ENCODE data around the gene EDIL3. TPM values are rescaled to one million over a fixed set of nuclear protein-coding genes. Genes with fewer than 3 reads are reported as not detected.
A peak's percentile ranks its signal among the peaks of the same experiment; 100 is the strongest.

EDIL3 gene
- total RNA-seq, 1 experiment from 2014 or later, result not detected

DNA sequence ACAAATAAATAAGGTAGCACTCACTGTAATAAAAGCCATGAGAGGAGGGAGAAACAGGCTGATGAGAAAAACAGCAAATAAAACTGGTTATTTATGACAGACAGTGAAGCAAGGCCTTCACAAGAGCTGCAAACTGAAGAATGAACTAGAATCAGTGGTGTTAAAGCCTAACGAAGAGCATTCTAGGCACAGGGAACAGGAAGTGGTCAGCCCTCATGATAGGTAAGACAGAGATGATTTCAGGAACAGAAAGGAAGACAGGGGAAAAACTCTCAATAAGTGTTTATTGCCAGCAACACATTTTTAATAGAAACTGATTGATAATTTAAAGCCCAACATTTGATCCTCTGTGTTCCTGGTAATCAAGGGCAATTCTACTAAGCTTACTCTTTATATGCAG is 124.5 kb downstream of the EDIL3 start:
- BruUV-seq (replicated peaks), result no TSS peak
- ChIA-PET CTCF (no interaction called here), POLR2A (no interaction called here)
- intact Hi-C loops (cut with micrococcal nuclease), result no loop called here
- TF ChIP-seq, protein P1, sequence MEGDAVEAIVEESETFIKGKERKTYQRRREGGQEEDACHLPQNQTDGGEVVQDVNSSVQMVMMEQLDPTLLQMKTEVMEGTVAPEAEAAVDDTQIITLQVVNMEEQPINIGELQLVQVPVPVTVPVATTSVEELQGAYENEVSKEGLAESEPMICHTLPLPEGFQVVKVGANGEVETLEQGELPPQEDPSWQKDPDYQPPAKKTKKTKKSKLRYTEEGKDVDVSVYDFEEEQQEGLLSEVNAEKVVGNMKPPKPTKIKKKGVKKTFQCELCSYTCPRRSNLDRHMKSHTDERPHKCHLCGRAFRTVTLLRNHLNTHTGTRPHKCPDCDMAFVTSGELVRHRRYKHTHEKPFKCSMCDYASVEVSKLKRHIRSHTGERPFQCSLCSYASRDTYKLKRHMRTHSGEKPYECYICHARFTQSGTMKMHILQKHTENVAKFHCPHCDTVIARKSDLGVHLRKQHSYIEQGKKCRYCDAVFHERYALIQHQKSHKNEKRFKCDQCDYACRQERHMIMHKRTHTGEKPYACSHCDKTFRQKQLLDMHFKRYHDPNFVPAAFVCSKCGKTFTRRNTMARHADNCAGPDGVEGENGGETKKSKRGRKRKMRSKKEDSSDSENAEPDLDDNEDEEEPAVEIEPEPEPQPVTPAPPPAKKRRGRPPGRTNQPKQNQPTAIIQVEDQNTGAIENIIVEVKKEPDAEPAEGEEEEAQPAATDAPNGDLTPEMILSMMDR (IDR thresholded peaks at IDR 0.05; ENCODE audit: unreplicated experiment), result no peak
- Mint-ChIP-seq H3K4me1 (ENCODE audit: insufficient read depth, unreplicated experiment) (no peaks in the 10 kb centered on the region), H3K36me3 (ENCODE audit: insufficient read depth, unreplicated experiment) (no peaks in the 10 kb centered on the region), H3K27me3 (ENCODE audit: insufficient read depth, unreplicated experiment) (peaks cover 86% of the 10 kb centered on the region), H3K9me3 (ENCODE audit: unreplicated experiment) (no peaks in the 10 kb centered on the region), H3K27ac (ENCODE audit: low read depth, unreplicated experiment) (no peak overlapping the region), H3K4me3 (ENCODE audit: unreplicated experiment) (no peak overlapping the region)
- DNase-seq (ENCODE audit: unreplicated experiment), result no peak

DNA sequence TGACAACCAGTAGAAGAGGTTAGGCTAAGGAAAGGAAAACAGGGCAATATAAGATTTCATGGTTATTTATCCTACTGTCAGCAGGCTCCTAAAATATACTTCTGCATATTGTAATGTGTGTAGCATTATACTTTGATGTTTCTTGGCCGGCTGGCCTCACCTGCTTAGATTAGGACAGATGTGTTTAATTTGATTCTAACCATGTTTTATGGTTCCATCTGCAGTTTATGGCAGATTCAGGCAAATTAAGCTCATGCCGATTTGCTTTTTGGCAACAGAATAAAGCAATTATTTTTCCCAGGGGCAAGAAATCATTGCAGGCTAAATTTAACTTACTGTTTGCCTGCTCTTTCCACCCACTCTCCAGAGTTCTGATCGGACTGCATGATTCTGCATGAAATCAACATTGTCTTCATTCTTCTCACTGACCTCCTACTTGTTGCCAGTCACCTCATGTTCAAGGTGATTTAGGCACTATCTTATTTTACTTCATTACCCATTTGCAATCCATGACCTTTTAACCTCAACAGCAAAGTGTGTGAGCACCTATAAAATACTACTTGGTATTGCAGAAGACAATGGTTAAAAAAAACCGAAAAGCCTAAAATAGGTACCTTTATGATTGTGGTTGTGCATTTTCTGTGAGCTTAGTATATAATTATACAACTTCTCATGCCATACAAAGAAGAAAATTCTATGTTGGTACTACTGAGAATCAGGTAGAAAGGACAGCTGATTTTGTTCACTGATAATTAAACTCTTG is 125.2 kb downstream of the EDIL3 start:
- H3K9me3 Mint-ChIP-seq (ENCODE audit: unreplicated experiment), result no peaks in the 10 kb centered on the region
- DNase-seq (ENCODE audit: unreplicated experiment), result no peak
- TF ChIP-seq, protein P1 (IDR thresholded peaks at IDR 0.05; ENCODE audit: unreplicated experiment), result no peak
- H3K4me1 Mint-ChIP-seq (ENCODE audit: insufficient read depth, unreplicated experiment), result no peaks in the 10 kb centered on the region
- no peak overlapping the region for H3K27ac Mint-ChIP-seq (ENCODE audit: low read depth, unreplicated experiment)
- no TSS peak for BruUV-seq (replicated peaks)
- ChIA-PET POLR2A (no interaction called here), CTCF (no interaction called here)
- H3K36me3 Mint-ChIP-seq (ENCODE audit: insufficient read depth, unreplicated experiment), result no peaks in the 10 kb centered on the region
- H3K4me3 Mint-ChIP-seq (ENCODE audit: unreplicated experiment), result no peak overlapping the region
- H3K27me3 Mint-ChIP-seq (ENCODE audit: insufficient read depth, unreplicated experiment), result peaks cover 91% of the 10 kb centered on the region
- intact Hi-C loops (cut with micrococcal nuclease), result no loop called here

DNA sequence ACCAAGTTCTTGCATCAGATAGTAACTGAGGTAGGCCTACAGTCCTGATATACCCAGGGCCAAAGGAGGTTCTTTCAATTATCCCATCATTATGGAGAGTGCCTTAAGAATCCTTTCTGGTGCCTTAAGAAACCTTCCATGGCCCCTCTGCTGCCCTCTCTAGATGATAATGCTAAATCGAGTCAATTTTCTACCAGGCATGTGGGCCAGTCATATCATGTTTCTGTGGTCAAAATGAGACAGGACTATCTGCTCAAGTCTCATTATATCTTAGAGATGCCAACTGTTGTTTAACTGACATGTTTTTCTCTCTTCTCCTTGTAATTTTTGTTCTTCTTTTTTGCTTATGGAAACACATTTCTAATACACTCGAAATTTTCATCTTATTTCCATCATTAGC is 127.6 kb downstream of the EDIL3 start:
- TF ChIP-seq, protein P1 (IDR thresholded peaks at IDR 0.05; ENCODE audit: unreplicated experiment), result no peak
- CTCF ChIA-PET, result interaction anchor here (0.6 kb wide), 1 partner anchor 538 kb away, joined by 3 read pairs; no protein-coding TSS in a partner anchor
- no peak for DNase-seq (ENCODE audit: unreplicated experiment)

DNA sequence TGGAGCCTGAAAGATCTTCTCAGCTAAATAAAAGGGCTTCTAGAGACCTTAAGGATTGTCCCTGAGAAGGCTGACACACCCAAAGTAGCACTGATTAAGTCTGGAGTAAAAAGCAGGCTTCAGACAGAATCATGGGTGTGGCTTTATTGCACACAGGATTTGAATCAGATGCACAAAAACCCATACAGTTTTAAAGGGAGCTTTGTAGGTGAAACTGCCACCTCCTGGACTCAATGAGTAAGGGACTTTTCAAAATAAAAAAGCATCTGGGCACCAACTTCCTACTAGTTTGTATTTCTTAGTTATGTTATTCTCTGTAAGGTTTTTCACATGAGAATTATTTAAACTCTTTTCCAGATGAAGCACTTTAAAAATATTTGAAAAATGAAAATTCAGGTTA is 129.4 kb downstream of the EDIL3 start:
- intact Hi-C loops (cut with micrococcal nuclease), result loop anchor here (1.0 kb wide), 3 partner anchors 166 to 537 kb away; no protein-coding TSS in a partner anchor
- TF ChIP-seq, protein P1 (IDR thresholded peaks at IDR 0.05; ENCODE audit: unreplicated experiment), result peak; percentile 20
- H3K27me3 Mint-ChIP-seq (ENCODE audit: insufficient read depth, unreplicated experiment), result peaks cover 62% of the 10 kb centered on the region
- DNase-seq (ENCODE audit: unreplicated experiment), result peak; percentile 33
- H3K9me3 Mint-ChIP-seq (ENCODE audit: unreplicated experiment), result no peaks in the 10 kb centered on the region
- no peak overlapping the region for H3K4me3 Mint-ChIP-seq (ENCODE audit: unreplicated experiment)
- no peaks in the 10 kb centered on the region for H3K36me3 Mint-ChIP-seq (ENCODE audit: insufficient read depth, unreplicated experiment)
- H3K27ac Mint-ChIP-seq (ENCODE audit: low read depth, unreplicated experiment), result no peak overlapping the region
- BruUV-seq (replicated peaks), result no TSS peak
- no peaks in the 10 kb centered on the region for H3K4me1 Mint-ChIP-seq (ENCODE audit: insufficient read depth, unreplicated experiment)
- CTCF ChIA-PET, result interaction anchor here (0.5 to 1.5 kb wide), 11 partner anchors 9 to 541 kb away, joined by 3 to 5 read pairs (median 3); no protein-coding TSS in a partner anchor
- POLR2A ChIA-PET, result no interaction called here

More for the DNA sequence above, 127.6 kb downstream of the EDIL3 start:
- no peaks in the 10 kb centered on the region for H3K4me1 Mint-ChIP-seq (ENCODE audit: insufficient read depth, unreplicated experiment)
- H3K9me3 Mint-ChIP-seq (ENCODE audit: unreplicated experiment), result no peaks in the 10 kb centered on the region
- no peak overlapping the region for H3K4me3 Mint-ChIP-seq (ENCODE audit: unreplicated experiment)
- H3K27me3 Mint-ChIP-seq (ENCODE audit: insufficient read depth, unreplicated experiment), result peaks cover 74% of the 10 kb centered on the region
- H3K36me3 Mint-ChIP-seq (ENCODE audit: insufficient read depth, unreplicated experiment), result no peaks in the 10 kb centered on the region
- POLR2A ChIA-PET, result no interaction called here
- no peak overlapping the region for H3K27ac Mint-ChIP-seq (ENCODE audit: low read depth, unreplicated experiment)
- intact Hi-C loops (cut with micrococcal nuclease), result no loop called here
- no TSS peak for BruUV-seq (replicated peaks)
